ENCODE results near the gene ROBO3. TPM values are rescaled to one million over a fixed set of nuclear protein-coding genes. Genes with fewer than 3 reads are reported as not detected.

The ROBO3 gene
- total RNA-seq, 1 donor from 2014 or later = 40.0 TPM

GRCh38 chr11:124899383-124900145, 34.3 kb downstream of the ROBO3 start:
- H3K9me3 Mint-ChIP-seq (ENCODE audit: unreplicated experiment) = peaks cover 6% of the 10 kb centered on the region
- DNase-seq (ENCODE audit: low spot score) = no peak
- no peak for TF ChIP-seq CTCF (IDR thresholded peaks at IDR 0.05; ENCODE audit: unreplicated experiment)
- peak overlapping the region; percentile 98 for H3K27ac Mint-ChIP-seq (ENCODE audit: unreplicated experiment)
- H3K27me3 Mint-ChIP-seq (ENCODE audit: unreplicated experiment) = peaks cover 12% of the 10 kb centered on the region
- peaks cover 9% of the 10 kb centered on the region for H3K36me3 Mint-ChIP-seq (ENCODE audit: low read depth, unreplicated experiment)
- peaks cover 60% of the 10 kb centered on the region for H3K4me1 Mint-ChIP-seq (ENCODE audit: unreplicated experiment)
- H3K4me3 Mint-ChIP-seq (ENCODE audit: unreplicated experiment) = no peak overlapping the region

- Mint-ChIP-seq H3K27ac (ENCODE audit: unreplicated experiment) (peak overlapping the region; percentile 77), H3K27me3 (ENCODE audit: unreplicated experiment) (peaks cover 12% of the 10 kb centered on the region)
- DNase-seq (ENCODE audit: low spot score) = no peak
Measured at GRCh38 chr11:124900464-124900863, 35.2 kb downstream of the ROBO3 start.

GRCh38 chr11:124902616-124903015, 37.4 kb downstream of the ROBO3 start:
- H3K27me3 Mint-ChIP-seq (ENCODE audit: unreplicated experiment) = peaks cover 7% of the 10 kb centered on the region
- H3K27ac Mint-ChIP-seq (ENCODE audit: unreplicated experiment) = no peak overlapping the region
- no peaks in the 10 kb centered on the region for H3K36me3 Mint-ChIP-seq (ENCODE audit: low read depth, unreplicated experiment)
- H3K4me3 Mint-ChIP-seq (ENCODE audit: unreplicated experiment) = no peak overlapping the region
- DNase-seq (ENCODE audit: low spot score) = no peak
- TF ChIP-seq CTCF (IDR thresholded peaks at IDR 0.05; ENCODE audit: unreplicated experiment) = no peak
- H3K4me1 Mint-ChIP-seq (ENCODE audit: unreplicated experiment) = peaks cover 39% of the 10 kb centered on the region
- H3K9me3 Mint-ChIP-seq (ENCODE audit: unreplicated experiment) = peaks cover 6% of the 10 kb centered on the region

More at GRCh38 chr11:124900464-124900863, 35.2 kb downstream of the ROBO3 start:
- H3K4me3 Mint-ChIP-seq (ENCODE audit: unreplicated experiment) = no peak overlapping the region
- peaks cover 6% of the 10 kb centered on the region for H3K9me3 Mint-ChIP-seq (ENCODE audit: unreplicated experiment)
- peaks cover 56% of the 10 kb centered on the region for H3K4me1 Mint-ChIP-seq (ENCODE audit: unreplicated experiment)
- no peak for TF ChIP-seq CTCF (IDR thresholded peaks at IDR 0.05; ENCODE audit: unreplicated experiment)
- peaks cover 4% of the 10 kb centered on the region for H3K36me3 Mint-ChIP-seq (ENCODE audit: low read depth, unreplicated experiment)

- Mint-ChIP-seq H3K27me3 (ENCODE audit: unreplicated experiment) (peaks cover 13% of the 10 kb centered on the region), H3K36me3 (ENCODE audit: low read depth, unreplicated experiment) (no peaks in the 10 kb centered on the region), H3K4me3 (ENCODE audit: unreplicated experiment) (no peak overlapping the region), H3K9me3 (ENCODE audit: unreplicated experiment) (no peaks in the 10 kb centered on the region), H3K4me1 (ENCODE audit: unreplicated experiment) (peaks cover 7% of the 10 kb centered on the region), H3K27ac (ENCODE audit: unreplicated experiment) (no peak overlapping the region)
- TF ChIP-seq CTCF (IDR thresholded peaks at IDR 0.05; ENCODE audit: unreplicated experiment) = no peak
- no peak for DNase-seq (ENCODE audit: low spot score)
Measured at GRCh38 chr11:124915541-124916369, 50.5 kb downstream of the ROBO3 start.

- DNase-seq (ENCODE audit: low spot score) = no peak
- no peak for TF ChIP-seq CTCF (IDR thresholded peaks at IDR 0.05; ENCODE audit: unreplicated experiment)
- H3K4me1 Mint-ChIP-seq (ENCODE audit: unreplicated experiment) = peaks cover 7% of the 10 kb centered on the region
- no peaks in the 10 kb centered on the region for H3K9me3 Mint-ChIP-seq (ENCODE audit: unreplicated experiment)
- no peak overlapping the region for H3K4me3 Mint-ChIP-seq (ENCODE audit: unreplicated experiment)
- H3K36me3 Mint-ChIP-seq (ENCODE audit: low read depth, unreplicated experiment) = no peaks in the 10 kb centered on the region
- peaks cover 14% of the 10 kb centered on the region for H3K27me3 Mint-ChIP-seq (ENCODE audit: unreplicated experiment)
- no peak overlapping the region for H3K27ac Mint-ChIP-seq (ENCODE audit: unreplicated experiment)
Measured at GRCh38 chr11:124916370-124916710, 51.1 kb downstream of the ROBO3 start.
